Fibroblast of villous mesenchyme (primary cell): ENCODE results near the gene KRTAP20-3. TPM values are rescaled to one million over a fixed set of nuclear protein-coding genes. Genes with fewer than 3 reads are reported as not detected.

Experiments
- DNase-seq: peaks from one replicate; pipeline ENCODE4 v3.0.0-alpha.2; 2010; ENCODE audit warnings: low read depth
- H3K4me3 ChIP-seq: 2 replicates; pipeline ENCODE4 v1.5.1; 2011; ENCODE audit warnings: low read depth, mild to moderate bottlenecking, low read length
- total RNA-seq: library from RNA; depleted of rRNA; stranded (reverse); fragments of >200 nt; gene quantifications from 2 replicates; pipeline ENCODE4 v1.2.3, GENCODE V29; 2012
- TF ChIP-seq, protein P1 (sequence below): IDR thresholded peaks from 2 replicates; pipeline ENCODE4 v1.5.1; 2012; ENCODE audit warnings: low read depth, mild to moderate bottlenecking, low read length; ENCODE audit not compliant: insufficient read depth

KRTAP20-3 gene
- total RNA-seq, 1 donor, result not detected

DNA sequence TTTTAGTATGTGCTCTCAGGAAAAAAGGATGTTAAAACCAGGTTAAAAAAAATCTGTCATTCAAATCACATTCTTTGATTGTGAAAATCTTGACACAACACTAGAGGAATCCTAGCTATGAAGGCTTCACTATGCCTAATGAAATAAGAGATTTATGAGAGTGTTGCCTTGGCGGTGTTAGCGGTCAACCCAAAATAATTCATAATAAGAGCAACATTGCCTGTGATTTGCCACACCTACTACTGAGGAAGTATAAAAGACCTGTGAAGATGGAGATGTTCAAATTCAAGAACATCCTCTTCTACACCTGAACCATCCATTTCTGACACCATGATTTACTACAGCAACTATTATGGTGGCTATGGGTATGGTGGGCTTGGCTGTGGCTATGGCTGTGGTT, 26.5 kb upstream of the KRTAP20-3 start, which contains the start of gene KRTAP20-1:
TSS of gene KRTAP20-1 (plus strand) at position 301 of the 400 bp plus-strand sequence. CDS start at position 331, 30 bp downstream.
- TF ChIP-seq, protein P1, sequence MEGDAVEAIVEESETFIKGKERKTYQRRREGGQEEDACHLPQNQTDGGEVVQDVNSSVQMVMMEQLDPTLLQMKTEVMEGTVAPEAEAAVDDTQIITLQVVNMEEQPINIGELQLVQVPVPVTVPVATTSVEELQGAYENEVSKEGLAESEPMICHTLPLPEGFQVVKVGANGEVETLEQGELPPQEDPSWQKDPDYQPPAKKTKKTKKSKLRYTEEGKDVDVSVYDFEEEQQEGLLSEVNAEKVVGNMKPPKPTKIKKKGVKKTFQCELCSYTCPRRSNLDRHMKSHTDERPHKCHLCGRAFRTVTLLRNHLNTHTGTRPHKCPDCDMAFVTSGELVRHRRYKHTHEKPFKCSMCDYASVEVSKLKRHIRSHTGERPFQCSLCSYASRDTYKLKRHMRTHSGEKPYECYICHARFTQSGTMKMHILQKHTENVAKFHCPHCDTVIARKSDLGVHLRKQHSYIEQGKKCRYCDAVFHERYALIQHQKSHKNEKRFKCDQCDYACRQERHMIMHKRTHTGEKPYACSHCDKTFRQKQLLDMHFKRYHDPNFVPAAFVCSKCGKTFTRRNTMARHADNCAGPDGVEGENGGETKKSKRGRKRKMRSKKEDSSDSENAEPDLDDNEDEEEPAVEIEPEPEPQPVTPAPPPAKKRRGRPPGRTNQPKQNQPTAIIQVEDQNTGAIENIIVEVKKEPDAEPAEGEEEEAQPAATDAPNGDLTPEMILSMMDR, result no peak
- DNase-seq, result no peak
- no peak within 1 kb of the TSS for H3K4me3 ChIP-seq

DNA sequence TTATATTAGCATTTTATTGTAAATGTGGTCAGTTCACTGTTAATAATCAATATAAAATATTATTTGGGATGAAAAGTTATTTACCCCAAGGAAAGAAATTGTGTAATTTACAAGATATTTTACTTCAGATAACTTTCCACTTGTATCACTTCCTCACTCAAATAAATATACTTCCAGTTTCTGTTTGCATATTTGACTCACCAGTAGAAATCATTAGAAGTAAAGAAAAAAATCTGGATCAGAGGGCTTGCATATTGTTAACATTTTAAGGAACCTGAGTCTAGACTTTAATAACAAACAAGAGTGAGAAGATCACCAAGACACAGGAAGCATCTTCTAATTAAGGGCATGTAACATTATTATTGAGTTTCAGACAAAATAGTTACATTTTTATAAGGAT, 22.6 kb upstream of the KRTAP20-3 start:
- TF ChIP-seq, protein P1, result no peak
- no peak for DNase-seq
- no peak overlapping the region for H3K4me3 ChIP-seq

DNA sequence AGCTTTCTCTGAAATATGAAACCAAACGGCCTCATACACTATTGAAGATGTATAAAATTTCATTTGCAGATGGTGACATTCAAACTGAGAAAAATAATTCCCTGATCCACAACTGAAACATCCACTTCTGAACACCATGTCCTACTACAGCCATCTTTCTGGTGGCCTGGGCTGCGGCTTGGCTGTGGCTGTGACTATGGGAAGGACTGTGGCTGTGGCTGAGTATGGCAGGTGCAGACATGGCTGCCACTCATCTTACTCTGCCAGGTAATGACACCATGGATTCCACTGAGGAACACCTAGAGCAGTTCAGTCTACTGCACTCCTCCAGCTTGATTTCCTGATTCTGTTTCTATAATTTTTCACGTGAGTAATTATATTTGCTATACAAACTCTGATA, 22.1 kb upstream of the KRTAP20-3 start, which contains the start of gene KRTAP20-4:
TSS of gene KRTAP20-4 (plus strand) at position 106 of the 400 bp plus-strand sequence.
- H3K4me3 ChIP-seq, result no peak within 1 kb of the TSS
- DNase-seq, result no peak
- TF ChIP-seq, protein P1, result no peak

DNA sequence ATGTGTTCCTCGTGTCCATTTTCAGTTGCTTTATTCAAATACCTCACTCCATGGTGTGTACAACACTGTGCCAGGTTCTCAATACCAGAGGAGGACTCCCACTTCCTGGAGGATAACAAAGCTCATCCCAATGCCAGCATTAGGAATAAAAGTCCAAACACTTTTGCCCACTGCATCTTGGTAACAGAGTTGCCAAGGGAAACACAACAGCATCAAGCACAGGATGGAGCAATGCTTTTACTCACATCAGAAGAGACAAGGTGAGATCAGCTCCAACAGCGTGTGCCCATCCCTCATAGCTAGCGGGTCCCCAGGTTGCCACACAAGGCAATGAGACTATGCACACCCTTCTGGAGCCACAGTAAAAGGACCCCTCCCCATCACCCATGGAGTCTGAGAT, 19.3 kb upstream of the KRTAP20-3 start:
- no peak overlapping the region for H3K4me3 ChIP-seq
- DNase-seq, result no peak
- TF ChIP-seq, protein P1, result no peak

DNA sequence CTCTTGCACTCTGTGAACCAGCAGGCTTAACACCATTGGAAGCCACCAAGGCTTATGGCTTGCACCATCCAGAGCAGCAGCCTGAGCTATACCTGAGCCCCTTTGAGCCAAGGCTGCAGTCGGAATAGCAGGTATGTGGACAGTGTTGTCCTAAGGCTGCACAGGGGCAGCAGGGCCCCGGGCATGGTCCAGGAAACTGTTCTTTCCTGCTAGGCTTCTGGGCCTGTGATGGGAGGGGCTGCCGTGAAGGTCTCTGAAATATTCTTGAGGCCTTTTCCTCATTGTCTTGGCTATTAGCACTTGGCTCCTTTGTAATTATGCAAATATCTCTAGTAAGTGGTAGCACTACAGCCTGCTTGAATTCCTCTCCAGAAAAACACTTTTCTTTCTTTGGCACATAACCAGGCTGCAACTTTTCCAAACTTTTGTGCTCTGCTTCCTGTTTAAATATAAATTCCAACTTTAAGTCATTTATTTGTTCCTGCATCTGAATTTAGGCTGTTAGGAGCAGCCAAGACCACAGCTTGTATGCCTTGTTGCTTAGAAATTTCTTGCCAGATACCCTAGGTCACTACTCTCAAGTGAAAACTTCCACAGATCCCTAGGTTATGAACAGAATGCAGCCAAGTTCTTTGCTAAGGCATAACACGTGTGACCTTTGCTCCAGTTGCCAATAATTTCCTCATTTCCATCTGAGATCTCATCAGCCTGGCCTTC, 17.1 kb upstream of the KRTAP20-3 start:
- no peak overlapping the region for H3K4me3 ChIP-seq
- TF ChIP-seq, protein P1, result no peak
- DNase-seq, result no peak

DNA sequence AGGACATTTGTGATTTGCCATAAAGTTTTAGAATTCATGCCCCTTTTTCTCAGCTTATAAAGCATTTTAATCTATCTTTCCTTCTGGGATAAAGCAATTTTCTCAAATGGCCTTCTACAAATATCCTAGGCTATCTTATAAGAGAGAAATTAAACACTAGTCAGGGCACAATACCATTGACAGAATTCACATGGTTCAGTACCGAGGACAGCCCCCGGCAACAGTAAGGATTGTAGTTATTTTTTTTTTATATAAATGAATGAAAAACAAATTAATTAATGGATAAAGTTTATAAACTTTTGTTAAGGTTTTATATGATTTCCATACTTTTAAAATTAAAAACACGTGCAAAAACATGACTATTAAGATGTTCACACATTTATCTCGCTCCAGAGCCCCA, 14.6 kb upstream of the KRTAP20-3 start:
- TF ChIP-seq, protein P1, result no peak
- H3K4me3 ChIP-seq, result no peak overlapping the region
- no peak for DNase-seq
